ENCODE data around the gene KCTD7.

DNA sequence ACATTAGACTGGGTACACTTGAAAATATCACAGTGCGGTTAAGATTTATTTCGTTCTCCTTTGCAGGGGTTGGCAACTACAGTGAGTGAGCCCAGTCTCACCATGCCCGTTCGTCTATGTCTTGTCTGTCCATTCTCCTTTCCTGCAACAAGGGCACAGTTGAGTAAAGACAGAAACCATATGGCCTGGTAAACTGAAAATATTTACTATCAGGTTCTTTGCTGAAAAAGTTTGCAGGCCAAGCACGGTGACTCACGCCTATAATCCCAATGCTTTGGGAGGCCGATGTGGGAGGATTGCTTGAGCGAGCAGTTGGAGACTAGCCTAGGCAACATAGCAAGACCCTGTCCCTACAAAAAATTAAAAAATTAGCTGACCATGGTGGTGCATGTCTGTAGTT is 11.4 kb upstream of the KCTD7 start:
- TF ChIP-seq, protein P1, sequence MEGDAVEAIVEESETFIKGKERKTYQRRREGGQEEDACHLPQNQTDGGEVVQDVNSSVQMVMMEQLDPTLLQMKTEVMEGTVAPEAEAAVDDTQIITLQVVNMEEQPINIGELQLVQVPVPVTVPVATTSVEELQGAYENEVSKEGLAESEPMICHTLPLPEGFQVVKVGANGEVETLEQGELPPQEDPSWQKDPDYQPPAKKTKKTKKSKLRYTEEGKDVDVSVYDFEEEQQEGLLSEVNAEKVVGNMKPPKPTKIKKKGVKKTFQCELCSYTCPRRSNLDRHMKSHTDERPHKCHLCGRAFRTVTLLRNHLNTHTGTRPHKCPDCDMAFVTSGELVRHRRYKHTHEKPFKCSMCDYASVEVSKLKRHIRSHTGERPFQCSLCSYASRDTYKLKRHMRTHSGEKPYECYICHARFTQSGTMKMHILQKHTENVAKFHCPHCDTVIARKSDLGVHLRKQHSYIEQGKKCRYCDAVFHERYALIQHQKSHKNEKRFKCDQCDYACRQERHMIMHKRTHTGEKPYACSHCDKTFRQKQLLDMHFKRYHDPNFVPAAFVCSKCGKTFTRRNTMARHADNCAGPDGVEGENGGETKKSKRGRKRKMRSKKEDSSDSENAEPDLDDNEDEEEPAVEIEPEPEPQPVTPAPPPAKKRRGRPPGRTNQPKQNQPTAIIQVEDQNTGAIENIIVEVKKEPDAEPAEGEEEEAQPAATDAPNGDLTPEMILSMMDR (IDR thresholded peaks at IDR 0.05) = no peak
- no peak for TF ChIP-seq POLR2A (IDR thresholded peaks at IDR 0.05)
